ENCODE data around the gene PTPN13. TPM values are rescaled to one million over a fixed set of nuclear protein-coding genes. Genes with fewer than 3 reads are reported as not detected.

The PTPN13 gene
- total and polyA plus RNA-seq, 4 donors, result 0.36 to 3.2 (median 1.2) TPM

DNA sequence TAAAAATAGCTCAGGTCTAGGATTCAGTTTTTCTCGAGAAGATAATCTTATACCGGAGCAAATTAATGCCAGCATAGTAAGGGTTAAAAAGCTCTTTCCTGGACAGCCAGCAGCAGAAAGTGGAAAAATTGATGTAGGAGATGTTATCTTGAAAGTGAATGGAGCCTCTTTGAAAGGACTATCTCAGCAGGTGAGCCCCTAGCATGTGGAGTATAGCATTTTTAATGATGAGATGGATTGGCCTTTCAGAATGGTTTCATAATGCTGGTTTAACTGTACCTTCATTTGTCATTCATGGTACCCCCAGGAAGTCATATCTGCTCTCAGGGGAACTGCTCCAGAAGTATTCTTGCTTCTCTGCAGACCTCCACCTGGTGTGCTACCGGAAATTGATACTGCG, 175.7 kb downstream of the PTPN13 start:
- no peaks in the 10 kb centered on the region for H3K36me3 ChIP-seq (ENCODE audit: control insufficient read depth in 4 of 4, insufficient read depth in 3 of 4, low read depth in 1 of 4, low read length in 3 of 4)
- H3K4me1 ChIP-seq (ENCODE audit: control insufficient read depth in 4 of 4, insufficient read depth in 4 of 4, low read length in 3 of 4), result no peaks in the 10 kb centered on the region
- TF ChIP-seq CTCF (IDR thresholded peaks at IDR 0.05; ENCODE audit: low read depth, low read length, missing input control) (no peak), FOXA1 (IDR thresholded peaks at IDR 0.05) (no peak), JUND (IDR thresholded peaks at IDR 0.05) (no peak), ZBTB33 (IDR thresholded peaks at IDR 0.05) (no peak)
- no peak overlapping the region for H3K9ac ChIP-seq (ENCODE audit: low read depth in 1 of 2, low read length in 2 of 2)
- H3K9me3 ChIP-seq (ENCODE audit: control insufficient read depth in 4 of 4, low read length in 3 of 4), result no peaks in the 10 kb centered on the region
- DNase-seq (ENCODE audit: low spot score), result no peak
- no peak overlapping the region for H3K27ac ChIP-seq (ENCODE audit: low read depth in 1 of 2, low read length in 2 of 2)
- H3K27me3 ChIP-seq (ENCODE audit: control insufficient read depth in 4 of 4, insufficient read depth in 4 of 4, low read length in 3 of 4), result no peaks in the 10 kb centered on the region
- WGBS, result 96% methylated on average over 4 of the region's 4 CpGs
- H3K4me3 ChIP-seq (ENCODE audit: low read depth in 1 of 3, low read length in 3 of 3), result no peak overlapping the region

- Histone ChIP-seq H3K27me3 (ENCODE audit: control insufficient read depth in 4 of 4, insufficient read depth in 4 of 4, low read length in 3 of 4) (no peaks in the 10 kb centered on the region), H3K27ac (ENCODE audit: low read depth in 1 of 2, low read length in 2 of 2) (no peak overlapping the region), H3K36me3 (ENCODE audit: control insufficient read depth in 4 of 4, insufficient read depth in 3 of 4, low read depth in 1 of 4, low read length in 3 of 4) (no peaks in the 10 kb centered on the region), H3K9ac (ENCODE audit: low read depth in 1 of 2, low read length in 2 of 2) (no peak overlapping the region), H3K9me3 (ENCODE audit: control insufficient read depth in 4 of 4, low read length in 3 of 4) (no peaks in the 10 kb centered on the region), H3K4me1 (ENCODE audit: control insufficient read depth in 4 of 4, insufficient read depth in 4 of 4, low read length in 3 of 4) (no peaks in the 10 kb centered on the region), H3K4me3 (ENCODE audit: low read depth in 1 of 3, low read length in 3 of 3) (no peak overlapping the region)
- no peak for DNase-seq (ENCODE audit: low spot score)
- TF ChIP-seq NR2F2 (IDR thresholded peaks at IDR 0.05), result no peak
- no peak for TF ChIP-seq YY1 (IDR thresholded peaks at IDR 0.05)
- TF ChIP-seq HNF4A (conservative IDR thresholded peaks at IDR 0.05), result no peak
- no peak for TF ChIP-seq EGR1 (IDR thresholded peaks at IDR 0.05; ENCODE audit: low read depth in 2 of 2)
- no peak for TF ChIP-seq FOXA1 (IDR thresholded peaks at IDR 0.05)
- TF ChIP-seq ZBTB33 (IDR thresholded peaks at IDR 0.05), result no peak
- TF ChIP-seq GABPA (IDR thresholded peaks at IDR 0.05 in 1 of 2, conservative IDR thresholded peaks at IDR 0.05 in 1 of 2), result no peak
- no peak for TF ChIP-seq CTCF (IDR thresholded peaks at IDR 0.05; ENCODE audit: low read depth, low read length, missing input control)
- no peak for TF ChIP-seq REST (IDR thresholded peaks at IDR 0.05)
- no peak for TF ChIP-seq FOXA2 (IDR thresholded peaks at IDR 0.05)
- no peak for TF ChIP-seq RXRA (IDR thresholded peaks at IDR 0.05)
- TF ChIP-seq RAD21 (IDR thresholded peaks at IDR 0.05), result no peak
- TF ChIP-seq HNF4G (IDR thresholded peaks at IDR 0.05), result no peak
- TF ChIP-seq TAF1 (conservative IDR thresholded peaks at IDR 0.05), result no peak
- TF ChIP-seq MAX (IDR thresholded peaks at IDR 0.05), result no peak
- WGBS, result 57% methylated on average over 1 of the region's 1 CpG
Measured at GRCh38 chr4:86771141-86771540, 177.0 kb downstream of the PTPN13 start.

All from liver (tissue), 9 donors.